OCI-LY7 (cell line): ENCODE results near the gene MED27.

Experiments used
- CTCF ChIP-seq: fragments of 200-600 bp; sonication (generic); conservative IDR thresholded peaks from 2 replicates; pipeline ENCODE4 v1.5.1; 2014; ENCODE audit warnings: mild to moderate bottlenecking, antibody characterized with exemption, low read length, moderate library complexity, mixed read lengths
- EZH2phosphoT487 ChIP-seq: fragments of 200-600 bp; sonication (generic); IDR thresholded peaks from 2 replicates; pipeline ENCODE4 v1.6.1; 2018; ENCODE audit warnings: low read depth, borderline replicate concordance, mild to moderate bottlenecking, mixed run types, antibody characterized with exemption, low read length, moderate library complexity, mixed read lengths

- TF ChIP-seq CTCF (no peak), EZH2phosphoT487 (no peak)
These were observed 137.4 kb downstream of the MED27 start for GRCh38 chr9:131942146-131942720.
